T-helper 9 cell (primary cell): ENCODE results near the gene CTAG1B.
"Not testable (repeated sequence)": the region's sequence is repeated elsewhere in the genome, so short reads cannot be mapped to it uniquely, and the experiment has no call there.

Source experiments
- DNase-seq: peaks from one replicate; pipeline ENCODE4 v3.0.0-alpha.2; 2020

Gene CTAG1B

GRCh38 chrX:154620767-154621414, 1.8 kb upstream of the CTAG1B start:
- not testable (repeated sequence) for DNase-seq

- DNase-seq: not testable (repeated sequence)
Measured at GRCh38 chrX:154613586-154613985, 5.5 kb downstream of the CTAG1B start.

GRCh38 chrX:154611146-154611545, 7.9 kb downstream of the CTAG1B start:
- DNase-seq: not testable (repeated sequence)

- not testable (repeated sequence) for DNase-seq
Measured at GRCh38 chrX:154608823-154609222, 10.3 kb downstream of the CTAG1B start.

- not testable (repeated sequence) for DNase-seq
Measured at GRCh38 chrX:154607976-154608375, 11.1 kb downstream of the CTAG1B start.

- DNase-seq: no peak
Measured at GRCh38 chrX:154607370-154607769, 11.7 kb downstream of the CTAG1B start.

- DNase-seq: no peak
Measured at GRCh38 chrX:154605566-154605965, 13.5 kb downstream of the CTAG1B start.

- DNase-seq: no peak
Measured at GRCh38 chrX:154603438-154604430, 15.3 kb downstream of the CTAG1B start.

- DNase-seq: no peak
Measured at GRCh38 chrX:154602766-154603437, 16.2 kb downstream of the CTAG1B start.

- DNase-seq: no peak
Measured at GRCh38 chrX:154602226-154602625, 16.9 kb downstream of the CTAG1B start.

GRCh38 chrX:154600759-154601374, 18.2 kb downstream of the CTAG1B start:
- no peak for DNase-seq

- DNase-seq: no peak
Measured at GRCh38 chrX:154599531-154599930, 19.6 kb downstream of the CTAG1B start.

- no peak for DNase-seq
Measured at GRCh38 chrX:154598656-154599055, 20.4 kb downstream of the CTAG1B start.

- no peak for DNase-seq
Measured at GRCh38 chrX:154597221-154597620, 21.9 kb downstream of the CTAG1B start.

GRCh38 chrX:154596290-154596929, 22.7 kb downstream of the CTAG1B start:
- no peak for DNase-seq

GRCh38 chrX:154595559-154596249, 23.4 kb downstream of the CTAG1B start:
- DNase-seq: no peak

- DNase-seq: no peak
Measured at GRCh38 chrX:154594491-154594890, 24.6 kb downstream of the CTAG1B start.

- DNase-seq: no peak
Measured at GRCh38 chrX:154593201-154593600, 25.9 kb downstream of the CTAG1B start.

GRCh38 chrX:154592505-154592904, 26.6 kb downstream of the CTAG1B start:
- no peak for DNase-seq

GRCh38 chrX:154590415-154590814, 28.7 kb downstream of the CTAG1B start:
- DNase-seq: not testable (repeated sequence)

- DNase-seq: not testable (repeated sequence)
Measured at GRCh38 chrX:154584585-154585183, 34.4 kb downstream of the CTAG1B start, which contains the start of gene CTAG1A. TSS of gene CTAG1A (plus strand) at chrX:154585133. CDS start at chrX:154585207, 74 bp downstream.
